IPS-11a (cell line): ENCODE data around the gene RAB33B.
"Not testable (repeated sequence)": the region's sequence is repeated elsewhere in the genome, so short reads cannot be mapped to it uniquely, and the experiment has no call there.

Experiments
- H3K4me3 ChIP-seq: one replicate; pipeline ENCODE4 v1.5.1; 2013; ENCODE audit warnings: low read depth, low read length, control low read depth

Gene RAB33B

DNA sequence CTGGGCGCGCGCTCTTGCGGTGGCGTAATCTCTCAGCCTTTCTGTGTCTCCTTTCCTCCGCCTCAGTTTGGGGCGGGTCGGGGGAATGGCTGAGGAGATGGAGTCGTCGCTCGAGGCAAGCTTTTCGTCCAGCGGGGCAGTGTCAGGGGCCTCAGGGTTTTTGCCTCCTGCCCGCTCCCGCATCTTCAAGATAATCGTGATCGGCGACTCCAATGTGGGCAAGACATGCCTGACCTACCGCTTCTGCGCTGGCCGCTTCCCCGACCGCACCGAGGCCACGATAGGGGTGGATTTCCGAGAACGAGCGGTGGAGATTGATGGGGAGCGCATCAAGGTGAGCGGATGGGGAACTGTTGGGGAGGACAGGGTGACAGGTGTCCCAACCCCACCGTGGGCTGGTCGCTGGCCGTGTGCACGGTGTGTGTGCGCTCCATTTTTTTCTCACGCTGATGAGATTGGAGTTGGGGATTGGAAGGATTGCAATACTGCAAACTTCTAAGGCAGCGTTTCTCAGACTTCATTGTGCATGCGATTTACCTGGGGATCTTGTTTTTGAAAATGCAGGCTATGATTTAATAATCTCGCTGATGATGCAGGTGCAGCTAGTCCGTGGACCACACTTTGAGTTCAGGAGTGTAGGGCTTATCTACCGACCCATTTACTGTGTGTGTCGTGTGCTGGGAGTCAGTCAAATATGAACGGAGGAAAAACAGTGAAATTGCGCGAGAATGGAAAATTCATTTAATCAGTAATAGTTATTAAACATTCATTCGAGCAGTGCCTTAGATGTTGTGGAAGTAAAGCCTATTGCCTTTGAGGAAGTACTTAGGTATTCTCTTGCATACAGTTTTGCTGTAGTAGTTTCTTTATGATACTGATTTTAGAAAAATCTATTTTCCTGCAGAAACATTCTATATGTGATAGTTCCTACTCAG lies at the start of gene RAB33B:
Gene RAB33B (plus strand): TSS at position 11 of the 935 bp plus-strand sequence. CDS start 75 bp downstream, at position 86.
- H3K4me3 ChIP-seq: peak within 1 kb of the TSS; percentile 76

DNA sequence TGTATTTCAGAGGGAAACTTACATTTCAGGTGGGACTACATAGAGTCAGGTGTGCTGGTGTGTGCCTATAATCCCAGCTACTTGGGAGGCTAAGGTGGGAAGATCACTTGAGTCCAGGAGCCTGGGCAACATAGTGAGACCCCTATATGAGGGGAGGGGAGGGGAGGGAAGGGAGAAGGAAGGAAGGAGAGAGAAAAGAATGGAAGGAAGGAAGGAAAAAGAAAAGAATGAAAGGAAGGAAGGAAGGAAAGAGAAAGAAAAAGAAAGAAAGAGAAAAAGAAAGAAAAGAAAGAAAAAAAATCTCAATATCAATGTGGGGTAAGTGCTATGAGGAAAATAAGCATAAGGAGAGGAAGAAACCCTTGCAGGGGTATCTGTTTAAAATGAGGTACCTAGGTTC lies 43.6 kb upstream of the RAB33B start:
- no peak overlapping the region for H3K4me3 ChIP-seq

GRCh38 chr4:139414671-139415210 lies 39.2 kb upstream of the RAB33B start:
- not testable (repeated sequence) for H3K4me3 ChIP-seq

GRCh38 chr4:139416073-139416673 lies 37.7 kb upstream of the RAB33B start:
- no peak overlapping the region for H3K4me3 ChIP-seq

GRCh38 chr4:139419388-139419914 lies 34.5 kb upstream of the RAB33B start:
- no peak overlapping the region for H3K4me3 ChIP-seq

- H3K4me3 ChIP-seq: no peak overlapping the region
These were observed 33.3 kb upstream of the RAB33B start for GRCh38 chr4:139420652-139421051.

DNA sequence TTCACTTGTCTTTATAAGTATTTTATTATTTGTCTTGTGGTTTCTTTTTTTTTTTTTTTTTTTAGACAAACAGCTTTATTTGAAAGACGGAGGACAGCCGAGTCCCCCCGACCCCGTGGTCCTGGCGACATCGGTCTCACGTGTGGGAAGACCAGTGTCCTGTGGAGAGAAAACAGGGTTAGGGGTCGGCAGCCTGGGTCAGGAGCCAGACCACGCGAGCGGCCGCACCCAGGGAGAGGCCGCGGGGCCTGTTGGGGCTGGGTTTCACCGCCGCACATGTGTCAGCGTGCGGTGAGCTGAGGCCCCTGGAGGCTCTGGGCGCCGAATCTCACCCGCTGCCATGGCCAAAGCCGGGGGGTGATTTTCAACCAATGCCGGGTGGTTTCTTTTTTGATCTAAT lies 17.8 kb upstream of the RAB33B start:
- no peak overlapping the region for H3K4me3 ChIP-seq

DNA sequence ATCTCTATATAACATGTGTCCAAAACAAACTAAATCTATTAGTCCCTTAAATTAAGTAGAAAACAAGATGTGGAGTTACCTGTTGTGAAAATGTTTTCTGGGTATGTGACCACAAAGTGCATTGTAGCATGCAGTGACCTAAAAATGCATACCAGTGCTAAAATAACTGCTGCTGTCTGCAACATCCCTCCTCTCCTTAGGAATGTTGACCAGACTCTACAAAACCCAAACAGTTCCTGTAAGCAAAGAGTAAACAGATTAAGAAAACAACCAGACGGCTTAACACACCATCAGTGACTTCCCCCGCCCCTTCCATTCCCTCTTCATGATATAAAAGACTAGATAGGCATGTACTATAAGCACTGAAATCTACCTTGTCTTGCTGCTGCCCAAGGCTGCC lies 15.8 kb upstream of the RAB33B start:
- no peak overlapping the region for H3K4me3 ChIP-seq

- H3K4me3 ChIP-seq: no peak overlapping the region
These were observed 12.9 kb upstream of the RAB33B start for GRCh38 chr4:139441029-139441428.

DNA sequence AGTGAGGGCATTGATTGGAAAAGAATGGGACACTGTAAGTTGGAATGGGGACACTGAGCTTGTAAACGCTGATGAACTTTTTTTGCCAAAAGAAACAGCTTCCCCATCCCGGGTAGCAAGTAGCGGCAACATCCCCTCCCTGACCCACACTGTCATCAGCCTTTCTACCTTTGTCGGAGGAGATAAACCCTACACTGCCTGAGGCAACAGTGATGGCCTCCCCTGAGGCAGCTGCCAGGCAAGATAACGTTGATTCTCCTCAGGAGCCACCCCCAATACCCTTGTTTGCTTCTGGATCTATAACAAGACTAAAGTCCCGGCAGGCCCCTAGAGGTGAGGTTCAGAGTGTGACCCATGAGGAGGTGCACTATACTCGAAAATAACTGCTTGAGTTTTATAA lies 10.3 kb upstream of the RAB33B start:
- H3K4me3 ChIP-seq: no peak overlapping the region

DNA sequence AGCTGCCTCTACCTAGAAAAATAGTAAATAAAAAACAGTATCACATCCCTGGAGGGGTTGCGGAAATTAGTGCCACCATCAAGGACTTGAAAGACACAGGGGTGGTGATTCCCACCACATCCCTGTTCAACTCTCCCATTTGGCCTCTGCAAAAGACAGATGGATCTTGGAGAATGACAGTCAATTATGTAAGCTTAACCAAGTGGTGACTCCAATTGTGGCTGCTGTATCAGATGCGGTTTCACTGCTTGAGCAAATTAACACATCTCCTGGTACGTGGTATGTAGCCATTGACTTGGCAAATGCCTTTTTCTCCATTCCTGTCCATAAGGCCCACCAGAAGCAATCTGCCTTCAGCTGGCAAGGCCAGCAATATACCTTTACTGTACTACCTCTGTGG lies 9.0 kb upstream of the RAB33B start:
- not testable (repeated sequence) for H3K4me3 ChIP-seq

- H3K4me3 ChIP-seq: not testable (repeated sequence)
These were observed 6.8 kb upstream of the RAB33B start for GRCh38 chr4:139447078-139447477.

DNA sequence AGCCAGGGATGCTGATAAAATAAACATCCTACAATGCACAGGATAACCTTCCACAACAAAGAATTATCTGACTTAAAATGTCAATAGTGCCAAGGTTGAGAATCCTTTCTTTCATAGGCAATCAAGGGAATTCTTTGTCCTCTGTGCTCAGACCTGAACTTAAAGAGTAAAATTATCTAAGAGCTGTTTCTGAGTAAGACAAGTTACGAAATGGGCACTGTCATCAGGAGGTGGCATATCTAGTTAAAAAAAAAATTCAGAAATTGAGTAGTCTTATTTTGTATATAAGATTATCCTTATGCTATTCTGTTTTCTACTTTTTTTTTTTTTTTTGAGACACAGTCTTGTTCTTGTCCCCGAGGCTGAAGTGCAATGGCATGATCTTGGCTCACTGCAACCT lies 3.3 kb upstream of the RAB33B start:
- no peak overlapping the region for H3K4me3 ChIP-seq

- peak overlapping the region; percentile 76 for H3K4me3 ChIP-seq
These were observed 1.9 kb upstream of the RAB33B start for GRCh38 chr4:139451997-139452396.

DNA sequence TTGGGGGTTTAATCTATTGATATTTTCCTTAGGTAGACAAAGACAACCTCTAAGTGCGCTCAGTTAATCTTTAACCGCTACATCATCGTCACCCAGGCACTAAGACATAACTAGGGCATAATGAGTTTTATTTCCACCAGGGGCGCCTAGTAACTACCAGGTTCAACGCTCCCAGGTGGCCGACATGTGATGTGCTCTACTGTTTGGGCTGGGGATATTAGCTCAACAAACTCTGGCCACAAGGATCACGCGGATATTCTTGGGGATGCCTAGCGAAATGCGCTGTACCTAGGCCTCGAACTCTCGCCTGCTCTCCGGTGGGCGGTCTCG lies 915 bp upstream of the RAB33B start:
- peak overlapping the region; percentile 76 for H3K4me3 ChIP-seq

DNA sequence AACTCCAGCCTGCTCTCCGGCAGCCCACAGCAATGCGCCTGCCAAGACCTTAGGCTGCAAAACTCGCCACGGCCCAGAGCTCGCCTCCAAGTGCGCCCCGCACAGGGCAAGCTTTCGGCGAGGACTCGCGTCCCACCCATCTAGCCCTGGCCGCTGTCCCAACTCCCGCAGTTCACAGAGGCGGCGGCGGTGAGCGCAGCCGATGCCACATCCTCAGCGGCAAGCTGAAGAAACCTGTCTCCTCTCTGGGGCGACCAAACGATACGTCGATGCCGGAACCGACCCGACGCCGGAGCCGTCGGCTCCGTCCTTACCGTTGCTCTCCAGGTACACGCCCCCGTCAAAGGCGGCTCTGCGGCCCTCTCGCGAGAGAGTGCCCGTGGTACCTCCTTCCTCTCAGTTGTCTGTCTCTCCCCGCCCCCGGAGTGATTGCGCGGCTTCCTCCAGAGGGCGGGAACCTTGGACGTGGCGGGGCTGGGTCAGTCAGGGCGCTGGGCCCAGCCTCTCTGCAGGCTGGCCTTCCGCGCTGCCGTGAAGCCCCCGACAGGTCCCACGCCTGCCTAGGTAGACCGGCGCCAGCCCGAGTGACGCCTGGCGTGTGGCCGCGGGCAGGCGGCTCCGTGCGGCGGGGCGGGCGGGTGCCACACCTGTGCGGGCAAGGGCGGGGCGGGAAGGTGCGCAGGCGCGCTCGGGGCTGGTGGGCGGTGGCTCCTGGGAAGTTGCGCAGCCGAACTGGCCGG lies 380 bp upstream of the RAB33B start:
- H3K4me3 ChIP-seq: peak overlapping the region; percentile 76

GRCh38 chr4:139455126-139455538 lies 1.2 kb downstream of the RAB33B start:
- peak overlapping the region; percentile 76 for H3K4me3 ChIP-seq

DNA sequence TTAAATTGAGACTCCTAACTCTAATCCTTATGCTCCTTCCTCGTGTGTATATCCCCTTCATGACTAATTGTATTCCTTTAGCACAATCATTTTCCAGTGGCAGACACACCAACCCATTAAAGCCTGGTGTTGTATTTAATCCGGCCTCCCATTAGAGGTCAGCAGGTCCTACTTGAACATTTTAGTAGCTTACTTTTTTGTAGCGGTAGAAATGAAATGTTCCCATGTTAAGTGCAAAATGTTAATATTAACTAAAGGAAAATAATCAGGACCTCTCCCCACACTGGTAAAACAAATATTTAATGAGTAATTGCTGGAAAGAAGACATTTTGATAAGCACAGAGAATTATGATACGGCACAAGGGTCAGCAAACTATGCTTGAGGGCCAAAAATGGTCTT lies 3.4 kb downstream of the RAB33B start:
- H3K4me3 ChIP-seq: no peak overlapping the region

- no peak overlapping the region for H3K4me3 ChIP-seq
These were observed 4.6 kb downstream of the RAB33B start for GRCh38 chr4:139458543-139458942.

GRCh38 chr4:139458999-139459398 lies 5.1 kb downstream of the RAB33B start:
- no peak overlapping the region for H3K4me3 ChIP-seq

DNA sequence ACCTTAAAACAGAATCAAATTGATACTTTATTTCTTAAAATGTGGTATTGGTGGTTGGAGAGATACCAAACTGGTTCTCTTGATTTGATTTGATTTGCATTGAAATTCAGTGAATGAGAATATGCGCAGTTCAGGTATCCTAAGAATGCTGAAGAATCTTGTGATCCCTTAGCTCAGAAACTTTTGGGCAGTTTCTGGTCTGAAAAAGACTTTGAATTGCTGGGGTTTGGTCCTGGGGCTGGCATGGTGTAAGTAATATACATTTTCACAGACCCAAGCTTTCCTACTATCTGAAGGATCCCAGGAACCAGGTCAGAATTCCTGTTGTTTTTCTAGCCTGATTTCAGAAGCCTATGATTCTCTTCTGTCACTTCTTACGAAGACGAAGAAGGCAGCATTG lies 6.6 kb downstream of the RAB33B start:
- no peak overlapping the region for H3K4me3 ChIP-seq
